Activated T-cell treated with anti-CD3 and anti-CD28 coated beads for 1 hour (primary cell): ENCODE measurements around the gene PTPRM.
"Not testable (repeated sequence)": the region's sequence is repeated elsewhere in the genome, so short reads cannot be mapped to it uniquely, and the experiment has no call there.

Source experiments
- DNase-seq: peaks from one replicate; pipeline ENCODE4 v3.0.0-alpha.2; 2020; ENCODE audit warnings: low read depth

Gene PTPRM

GRCh38 chr18:7727361-7728076 lies 160.4 kb downstream of the PTPRM start:
- no peak for DNase-seq

GRCh38 chr18:7728297-7728696 lies 161.2 kb downstream of the PTPRM start:
- DNase-seq, result no peak

GRCh38 chr18:7729868-7730267 lies 162.8 kb downstream of the PTPRM start:
- DNase-seq, result no peak

GRCh38 chr18:7730682-7731081 lies 163.6 kb downstream of the PTPRM start:
- DNase-seq, result no peak

- no peak for DNase-seq
These were observed 166.5 kb downstream of the PTPRM start for GRCh38 chr18:7733642-7734041.

GRCh38 chr18:7735196-7735595 lies 168.1 kb downstream of the PTPRM start:
- DNase-seq, result no peak

- no peak for DNase-seq
These were observed 168.6 kb downstream of the PTPRM start for GRCh38 chr18:7735626-7736175.

GRCh38 chr18:7736526-7736925 lies 169.4 kb downstream of the PTPRM start:
- not testable (repeated sequence) for DNase-seq

- no peak for DNase-seq
These were observed 170.4 kb downstream of the PTPRM start for GRCh38 chr18:7737550-7737949.

- DNase-seq, result no peak
These were observed 173.7 kb downstream of the PTPRM start for GRCh38 chr18:7740821-7741220.

GRCh38 chr18:7741640-7742039 lies 174.5 kb downstream of the PTPRM start:
- DNase-seq, result no peak

GRCh38 chr18:7742224-7742623 lies 175.1 kb downstream of the PTPRM start:
- no peak for DNase-seq

GRCh38 chr18:7743256-7743655 lies 176.1 kb downstream of the PTPRM start:
- no peak for DNase-seq

- no peak for DNase-seq
These were observed 179.0 kb downstream of the PTPRM start for GRCh38 chr18:7746106-7746505.

- no peak for DNase-seq
These were observed 181.3 kb downstream of the PTPRM start for GRCh38 chr18:7748251-7749007.

- no peak for DNase-seq
These were observed 181.9 kb downstream of the PTPRM start for GRCh38 chr18:7749008-7749405.

GRCh38 chr18:7749510-7749981 lies 182.4 kb downstream of the PTPRM start:
- DNase-seq, result no peak

GRCh38 chr18:7750095-7750663 lies 183.1 kb downstream of the PTPRM start:
- no peak for DNase-seq

GRCh38 chr18:7750966-7751365 lies 183.8 kb downstream of the PTPRM start:
- DNase-seq, result no peak

- no peak for DNase-seq
These were observed 187.1 kb downstream of the PTPRM start for GRCh38 chr18:7754258-7754657.

GRCh38 chr18:7754725-7755181 lies 187.6 kb downstream of the PTPRM start:
- DNase-seq, result no peak

GRCh38 chr18:7755753-7756475 lies 188.8 kb downstream of the PTPRM start:
- no peak for DNase-seq
